H1 (cell line): ENCODE data around the gene ADIPOR1. TPM values are rescaled to one million over a fixed set of nuclear protein-coding genes. Genes with fewer than 3 reads are reported as not detected.

ENCODE experiments used
- EGR1 ChIP-seq: IDR thresholded peaks from 2 replicates; pipeline ENCODE4 v1.6.1; 2011; ENCODE audit warnings: low read depth, low read length, borderline replicate concordance
- HDAC6 ChIP-seq: IDR thresholded peaks from one replicate; pipeline ENCODE4 v1.7.1; 2012; ENCODE audit warnings: low read depth, mild to moderate bottlenecking, inconsistent platforms, low read length, moderate library complexity
- KDM1A ChIP-seq: fragments of 200-600, 300-600 bp; sonication (generic); IDR thresholded peaks from 2 replicates; pipeline ENCODE4 v1.7.1; 2016; ENCODE audit warnings: mild to moderate bottlenecking, low read length, borderline replicate concordance
- NANOG ChIP-seq: IDR thresholded peaks from 2 replicates; pipeline ENCODE4 v1.6.1; 2011; ENCODE audit warnings: low read length, low read depth, mild to moderate bottlenecking, inconsistent platforms; ENCODE audit not compliant: insufficient read depth, poor library complexity, severe bottlenecking
- POLR2A ChIP-seq, 2 experiments: IDR thresholded peaks; 1 replicate in 1 of 2; 2 replicates in 1 of 2; pipeline ENCODE4 v1.6.1; 2011; ENCODE audit warnings: low read depth in 2 of 2, low read length in 2 of 2, mild to moderate bottlenecking in 2 of 2; ENCODE audit errors: control extremely low read depth in 1 of 2
- RNF2 ChIP-seq: fragments of 200-900, 300-1000 bp; sonication (generic); IDR thresholded peaks from 2 replicates; pipeline ENCODE4 v1.7.1; 2016; ENCODE audit warnings: borderline replicate concordance, low read depth, mild to moderate bottlenecking, antibody characterized with exemption, low read length; ENCODE audit not compliant: poor library complexity, severe bottlenecking; ENCODE audit errors: missing control alignments
- SP2 ChIP-seq: IDR thresholded peaks from 2 replicates; pipeline ENCODE4 v1.6.1; 2012; ENCODE audit warnings: mild to moderate bottlenecking, low read length, inconsistent platforms
- TBP ChIP-seq: IDR thresholded peaks from 2 replicates; pipeline ENCODE4 v1.6.1; 2011; ENCODE audit warnings: low read depth, low read length, improper control_type of control experiment
- ZNF274 ChIP-seq: IDR thresholded peaks from 2 replicates; pipeline ENCODE4 v1.7.0; 2012; ENCODE audit warnings: low read length, borderline replicate concordance; ENCODE audit errors: extremely low read depth
- polyA plus RNA-seq, 7 experiments: library from polyadenylated mRNA; depleted of rRNA in 3 of 7; stranded (reverse) in 5 of 7; unstranded in 2 of 7; fragments of >200 nt in 5 of 7; fragments of 200-250 nt in 2 of 7; gene quantifications; 1 replicate in 5 of 7; 2 replicates in 1 of 7; 4 replicates in 1 of 7; pipeline versions ENCODE4 v1.2.1 to v1.2.3, GENCODE V29; 2011 to 2013; ENCODE audit warnings: missing spikeins in 2 of 7, mixed read lengths in 2 of 7
- total RNA-seq: library from RNA; stranded (reverse); fragmentation: NEBNext Ultra II Directional; extraction: Animal tissue kit (Norgen Biotek cat#: 25700); gene quantifications from 2 replicates; pipeline ENCODE4 v1.2.1, GENCODE V29; 2021

The ADIPOR1 gene
- total and polyA plus RNA-seq, 2 of the 8 experiments (the other 6 are each of a cell fraction or from before 2014, with no cell fraction given), result 69.8 to 118 TPM

DNA sequence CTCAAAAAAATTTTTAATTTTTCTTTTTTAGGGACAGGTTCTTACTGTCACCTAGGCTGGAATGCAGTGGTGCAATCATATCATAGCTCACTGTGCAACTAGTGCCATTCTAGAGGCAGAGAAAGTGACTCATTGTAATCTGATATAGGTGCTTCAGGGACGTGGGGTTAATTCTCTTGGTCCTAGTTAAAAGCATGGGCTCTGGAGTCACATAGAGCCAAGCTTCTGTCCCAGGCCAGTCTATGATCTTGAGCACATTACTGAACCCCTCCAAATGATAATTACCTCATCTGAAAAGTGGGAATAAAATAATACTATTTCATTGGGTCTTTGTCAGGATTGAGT is 1.1 kb upstream of the ADIPOR1 start (continued):
- TF ChIP-seq EGR1 (no peak), ZNF274 (no peak), POLR2A (IDR thresholded peaks at IDR 0.05; ENCODE audit: control extremely low read depth in 1 of 2, low read depth in 2 of 2, low read length in 2 of 2) (no peak), HDAC6 (no peak), NANOG (no peak), TBP (no peak), KDM1A (no peak), SP2 (no peak), RNF2 (no peak)
